GM15510 (cell line): ENCODE data around the gene ZNF518A.
A peak's percentile ranks its signal among the peaks of the same experiment; 100 is the strongest.

Experiments used
- POLR2A ChIP-seq: IDR thresholded peaks from 3 replicates; pipeline ENCODE4 v1.6.1; 2011; ENCODE audit warnings: borderline replicate concordance; ENCODE audit not compliant: insufficient read length; ENCODE audit errors: extremely low read depth

ZNF518A gene, protein sequence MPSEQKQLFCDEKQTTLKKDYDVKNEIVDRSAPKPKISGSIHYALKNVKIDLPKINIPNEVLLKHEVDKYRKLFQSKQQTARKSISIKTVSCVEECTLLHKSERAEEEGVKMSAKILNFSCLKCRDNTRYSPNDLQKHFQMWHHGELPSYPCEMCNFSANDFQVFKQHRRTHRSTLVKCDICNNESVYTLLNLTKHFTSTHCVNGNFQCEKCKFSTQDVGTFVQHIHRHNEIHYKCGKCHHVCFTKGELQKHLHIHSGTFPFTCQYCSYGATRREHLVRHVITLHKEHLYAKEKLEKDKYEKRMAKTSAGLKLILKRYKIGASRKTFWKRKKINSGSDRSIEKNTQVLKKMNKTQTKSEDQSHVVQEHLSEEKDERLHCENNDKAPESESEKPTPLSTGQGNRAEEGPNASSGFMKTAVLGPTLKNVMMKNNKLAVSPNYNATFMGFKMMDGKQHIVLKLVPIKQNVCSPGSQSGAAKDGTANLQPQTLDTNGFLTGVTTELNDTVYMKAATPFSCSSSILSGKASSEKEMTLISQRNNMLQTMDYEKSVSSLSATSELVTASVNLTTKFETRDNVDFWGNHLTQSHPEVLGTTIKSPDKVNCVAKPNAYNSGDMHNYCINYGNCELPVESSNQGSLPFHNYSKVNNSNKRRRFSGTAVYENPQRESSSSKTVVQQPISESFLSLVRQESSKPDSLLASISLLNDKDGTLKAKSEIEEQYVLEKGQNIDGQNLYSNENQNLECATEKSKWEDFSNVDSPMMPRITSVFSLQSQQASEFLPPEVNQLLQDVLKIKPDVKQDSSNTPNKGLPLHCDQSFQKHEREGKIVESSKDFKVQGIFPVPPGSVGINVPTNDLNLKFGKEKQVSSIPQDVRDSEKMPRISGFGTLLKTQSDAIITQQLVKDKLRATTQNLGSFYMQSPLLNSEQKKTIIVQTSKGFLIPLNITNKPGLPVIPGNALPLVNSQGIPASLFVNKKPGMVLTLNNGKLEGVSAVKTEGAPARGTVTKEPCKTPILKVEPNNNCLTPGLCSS (N-terminal part only)

DNA sequence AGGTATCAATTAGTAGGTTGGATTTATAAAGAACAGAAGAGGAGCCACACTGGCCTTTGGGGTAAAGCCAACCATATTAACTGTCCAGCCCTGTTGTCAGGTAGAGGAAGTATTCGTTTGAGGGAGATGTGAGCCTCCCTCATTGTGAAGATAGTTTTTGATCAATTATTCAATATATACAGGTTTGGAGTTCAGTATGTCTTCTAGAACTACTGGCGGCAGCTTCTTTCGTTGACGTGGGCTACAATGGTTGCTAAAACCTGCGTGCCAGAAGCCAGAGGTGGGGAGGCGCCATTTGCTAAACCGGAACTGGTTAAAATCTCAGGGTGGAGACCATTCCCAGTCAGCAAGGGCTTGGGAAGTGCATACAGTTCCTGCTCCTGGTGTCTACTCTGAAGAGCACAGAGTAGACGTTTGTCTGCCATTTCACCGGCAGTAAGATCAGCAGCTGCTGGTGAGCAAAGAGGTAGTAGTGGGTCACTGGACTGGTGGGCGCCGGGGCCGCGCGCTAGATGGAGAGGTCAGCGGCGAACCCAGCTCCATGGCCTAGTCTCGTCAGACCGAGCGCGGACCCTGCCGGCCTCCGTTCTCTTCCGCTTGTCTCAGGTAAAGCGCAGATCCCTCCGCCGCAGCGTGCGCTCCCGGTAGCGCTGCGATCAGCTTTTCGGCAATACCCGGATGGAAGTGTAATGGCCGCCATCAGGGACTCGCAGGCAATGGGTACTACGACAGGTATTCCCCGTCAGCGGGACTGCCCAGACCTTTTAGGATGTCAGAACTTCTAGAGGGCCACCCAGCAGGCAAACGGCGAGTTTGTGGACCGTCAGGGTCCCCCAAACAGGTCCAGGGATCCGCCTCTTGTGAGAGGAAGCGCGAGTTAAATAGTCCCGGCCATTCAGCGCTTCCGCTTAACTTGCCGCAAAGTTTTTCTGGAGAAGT, at the start of gene ZNF518A:
TSS of gene ZNF518A (plus strand) at position 911 of the 939 bp plus-strand sequence. CDS start 26,026 bp downstream, outside the sequence.
- TF ChIP-seq POLR2A, result peak; percentile 88

DNA sequence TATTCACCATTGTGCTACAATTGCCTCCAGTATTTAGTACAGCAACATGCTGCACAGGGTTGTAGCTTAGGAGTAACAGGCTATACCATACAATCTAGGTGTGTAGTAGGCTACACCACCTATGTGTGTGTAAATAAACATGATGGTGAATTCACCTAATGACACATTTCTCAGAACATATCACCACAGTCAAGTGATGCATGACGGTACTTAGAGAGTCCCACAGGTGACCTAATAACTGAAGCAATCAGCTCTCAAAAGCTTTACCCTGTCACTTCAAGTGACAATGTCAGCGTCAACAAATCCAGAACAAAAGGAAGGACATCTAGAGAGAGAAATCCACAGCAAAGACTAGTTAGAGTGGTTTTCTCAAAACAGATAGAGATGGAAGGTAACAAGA, 47.9 kb upstream of the ZNF518A start:
- no peak for TF ChIP-seq POLR2A

DNA sequence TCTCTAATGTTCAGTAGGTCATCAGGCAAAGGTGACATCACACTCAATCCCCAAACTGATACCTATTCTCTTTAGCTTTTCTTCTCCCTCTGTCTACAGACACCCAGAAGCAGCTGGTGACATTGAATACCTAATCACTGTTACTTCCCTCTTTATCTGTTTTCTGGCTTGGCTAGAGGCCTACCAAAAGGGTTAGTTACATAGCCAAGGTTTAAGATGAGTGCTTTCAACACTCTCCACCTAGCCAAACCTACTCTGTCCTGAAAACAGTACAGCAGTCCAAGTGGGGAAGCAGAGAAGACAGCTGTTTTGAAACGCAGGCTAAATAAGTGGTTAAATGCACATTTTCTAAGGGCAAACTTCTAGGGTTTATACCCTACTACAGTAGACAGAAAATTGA, 47.3 kb upstream of the ZNF518A start:
- TF ChIP-seq POLR2A, result no peak

DNA sequence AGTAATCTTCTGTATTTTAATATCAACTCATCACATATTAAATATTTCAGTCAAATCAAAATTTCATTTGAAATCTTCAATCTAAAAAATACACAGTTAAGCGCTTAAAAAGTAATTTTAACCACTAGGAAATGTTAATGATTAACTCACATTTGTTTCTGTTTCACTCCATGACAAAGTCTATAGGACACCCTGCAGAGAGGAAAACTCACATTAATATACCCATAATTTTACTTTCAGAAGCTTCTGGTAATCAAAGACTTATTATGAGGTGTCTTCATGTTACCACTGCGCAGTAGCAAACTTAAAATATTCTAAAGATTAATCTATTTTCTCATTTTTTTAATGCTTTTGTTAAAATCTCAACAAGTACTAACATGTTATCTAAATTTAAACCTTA, 41.0 kb upstream of the ZNF518A start:
- no peak for TF ChIP-seq POLR2A

DNA sequence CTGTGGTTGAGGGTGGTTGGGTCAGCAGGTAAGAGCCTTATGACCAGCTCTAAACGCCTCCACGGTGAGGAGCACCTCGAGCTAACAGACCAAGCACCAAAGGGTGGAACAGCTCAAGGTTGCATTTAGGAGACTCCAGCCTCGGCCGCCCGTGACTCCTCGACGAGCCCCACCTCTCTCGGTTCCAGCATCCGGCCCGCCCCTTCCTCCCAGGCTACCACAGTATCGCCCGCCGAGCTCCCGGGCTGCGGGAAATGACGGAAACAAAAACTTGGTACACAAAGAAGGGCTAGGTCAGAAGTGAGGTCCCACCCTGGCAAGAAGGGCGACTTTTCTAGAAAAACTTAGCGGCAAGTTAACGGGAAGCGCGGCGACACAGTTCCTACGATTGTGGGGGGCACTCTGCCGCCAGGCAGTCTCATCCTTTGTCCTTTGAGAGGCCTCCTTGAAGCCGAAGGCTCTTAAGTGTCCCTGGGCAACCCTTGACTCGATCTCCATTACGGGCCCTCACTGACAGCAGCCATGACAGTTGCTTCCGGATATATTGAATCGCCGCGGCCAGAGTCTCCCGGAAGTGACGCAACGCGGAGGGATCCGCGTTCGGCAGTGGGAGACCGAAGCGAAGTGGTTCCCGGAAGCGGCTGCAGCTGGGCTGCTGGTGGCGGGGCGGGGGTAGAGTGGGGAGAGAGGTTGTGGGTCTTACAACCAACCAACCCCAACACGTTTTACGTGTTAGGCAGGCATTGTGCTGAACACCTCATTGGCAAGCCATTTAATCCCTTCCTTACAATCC, 40.2 kb upstream of the ZNF518A start:
- TF ChIP-seq POLR2A, result peak; percentile 72

DNA sequence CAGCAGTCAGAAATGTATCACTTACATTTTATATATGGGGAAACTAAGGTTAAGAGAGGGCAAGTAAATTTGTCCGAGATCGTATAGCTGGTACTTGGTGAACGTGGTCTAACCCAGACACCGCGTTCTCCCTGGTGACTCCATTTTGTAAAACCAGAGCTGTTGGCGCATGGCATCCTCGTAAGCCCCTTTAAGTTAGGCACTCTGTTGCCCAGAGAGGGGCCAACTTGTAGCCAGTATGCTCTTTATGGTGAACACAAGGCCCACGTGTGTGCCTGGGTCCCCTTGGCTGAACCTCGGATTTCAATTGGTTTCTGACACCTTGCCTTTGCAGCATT, 39.7 kb upstream of the ZNF518A start:
- TF ChIP-seq POLR2A, result no peak

DNA sequence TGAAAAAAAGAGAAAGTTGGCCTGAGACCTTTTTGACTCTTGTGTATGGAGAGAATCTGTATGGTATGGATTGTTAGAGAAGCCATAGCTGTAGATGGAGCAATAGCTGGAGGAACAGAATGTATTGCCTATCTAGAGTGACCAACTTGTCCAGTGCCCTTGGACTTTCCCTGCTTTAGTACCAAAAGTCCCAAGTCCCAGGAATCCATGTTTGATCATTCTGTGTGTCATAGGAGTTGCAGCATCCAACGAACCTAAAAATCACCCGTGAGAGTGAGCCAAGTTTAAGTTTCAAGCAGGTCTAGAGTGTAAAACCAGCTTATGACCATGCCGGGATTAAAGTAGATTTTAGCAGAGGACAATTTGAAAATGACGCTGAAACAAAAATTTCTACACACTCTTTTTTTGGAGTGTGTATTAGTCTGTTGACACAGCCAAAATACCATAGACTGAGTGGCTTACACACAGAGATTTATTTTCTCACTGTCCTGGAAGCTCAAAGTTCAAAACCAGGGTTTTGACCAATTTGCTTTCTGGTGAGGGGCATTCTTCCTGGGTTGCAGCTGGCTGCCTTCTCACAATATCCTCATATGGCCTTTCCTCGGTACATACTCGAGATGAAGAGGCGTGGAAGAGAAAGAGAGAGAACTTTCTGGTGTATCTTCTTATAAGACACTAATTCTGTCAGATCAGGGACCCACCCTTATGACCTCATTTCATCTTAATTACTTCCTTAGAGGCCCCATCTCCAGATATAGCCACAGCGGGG, 36.9 kb upstream of the ZNF518A start:
- TF ChIP-seq POLR2A, result no peak

DNA sequence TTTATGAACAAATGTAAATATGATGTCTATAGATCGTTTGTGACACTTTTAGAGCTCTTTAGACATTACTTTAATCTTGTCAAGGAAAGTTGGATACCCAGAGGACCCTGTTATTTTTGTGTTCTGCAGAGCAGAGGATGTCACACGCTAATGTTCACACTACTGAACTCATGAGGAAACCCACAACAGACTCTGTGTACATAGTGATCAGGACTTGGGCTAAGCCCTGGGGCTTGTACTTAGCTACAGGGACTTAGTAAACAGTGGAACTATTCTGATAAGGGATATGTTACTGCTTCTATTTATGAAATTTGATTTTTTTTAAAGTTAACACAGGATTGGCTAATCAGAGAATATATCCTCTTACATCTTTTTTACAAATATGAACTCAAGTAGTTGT, 36.1 kb upstream of the ZNF518A start:
- TF ChIP-seq POLR2A, result no peak

DNA sequence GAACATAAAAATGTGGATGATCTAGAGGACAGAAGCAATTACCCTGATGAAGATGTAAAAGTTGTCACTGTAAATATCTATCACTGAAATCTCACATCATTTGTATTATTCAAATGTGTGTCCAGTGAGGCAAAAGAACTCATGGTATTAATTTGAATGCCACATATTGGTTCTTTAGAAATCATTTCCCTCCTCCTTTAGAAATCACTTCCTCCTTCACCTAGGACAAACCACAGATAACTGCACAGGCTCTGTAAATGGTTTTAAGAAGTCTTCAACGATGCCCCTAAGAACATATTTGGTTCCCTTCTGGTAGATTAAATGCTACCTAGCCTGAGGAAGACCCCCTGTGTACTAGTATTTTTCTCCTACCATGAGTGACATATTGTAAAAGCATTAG, 33.1 kb upstream of the ZNF518A start:
- TF ChIP-seq POLR2A, result no peak

DNA sequence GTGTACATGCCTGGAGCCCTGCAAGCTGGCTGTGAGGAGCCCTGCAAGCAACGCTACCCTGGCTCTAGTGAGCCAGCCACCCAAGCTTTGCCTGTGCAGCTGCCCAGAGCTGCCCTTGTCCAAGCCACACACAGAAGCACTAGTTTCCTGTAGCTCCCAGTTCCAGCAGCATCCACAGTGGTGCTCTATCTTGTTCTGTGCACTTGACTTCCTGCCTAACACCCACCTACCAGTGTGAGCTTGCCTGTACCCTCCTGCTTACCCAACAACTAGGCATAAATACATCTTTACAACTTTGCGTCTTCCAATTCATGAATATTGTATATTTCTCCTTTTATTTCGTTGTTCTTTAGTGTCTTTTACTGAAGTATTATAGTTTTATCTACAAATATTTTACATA, 32.2 kb upstream of the ZNF518A start:
- no peak for TF ChIP-seq POLR2A

DNA sequence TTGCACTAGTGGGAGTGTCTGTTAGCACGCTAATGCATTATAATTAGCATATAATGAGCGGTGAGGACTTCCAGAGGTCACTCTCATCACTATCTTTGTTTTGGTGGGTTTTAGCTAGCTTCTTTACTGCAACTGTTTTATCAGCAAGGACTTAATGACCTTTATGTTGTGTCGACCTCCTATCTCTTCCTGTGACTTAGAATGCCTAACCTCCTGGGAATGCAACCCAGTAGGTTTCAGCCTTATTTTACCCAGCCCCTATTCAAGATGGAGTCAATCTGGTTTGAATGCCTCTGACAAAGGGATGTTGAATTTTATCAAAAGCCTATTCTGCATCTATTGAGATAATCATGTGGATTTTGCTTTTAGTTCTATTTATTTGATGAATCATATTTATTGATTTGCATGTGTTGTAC, 22.5 kb upstream of the ZNF518A start:
- TF ChIP-seq POLR2A, result no peak

DNA sequence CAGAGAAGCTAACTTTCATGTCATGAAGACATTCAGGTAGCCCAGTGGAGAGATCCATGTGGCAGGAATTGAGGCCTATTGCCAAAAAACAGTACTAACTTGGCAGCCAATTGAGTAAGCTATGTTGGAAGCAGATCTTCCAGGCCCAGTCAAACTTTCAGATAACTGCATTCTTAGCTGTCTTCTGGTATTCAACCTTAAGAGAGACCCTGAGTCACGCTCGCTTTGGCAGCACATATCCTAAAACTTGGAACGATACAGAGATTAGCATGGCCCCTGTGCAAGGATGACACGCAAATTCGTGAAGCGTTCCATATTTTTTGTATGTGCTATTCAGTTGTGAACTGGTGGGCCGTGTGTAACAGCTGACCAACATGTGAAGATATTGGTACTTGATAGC, 17.6 kb upstream of the ZNF518A start:
- no peak for TF ChIP-seq POLR2A
